ENCODE data around the gene RAB7A.

RAB7A gene

DNA sequence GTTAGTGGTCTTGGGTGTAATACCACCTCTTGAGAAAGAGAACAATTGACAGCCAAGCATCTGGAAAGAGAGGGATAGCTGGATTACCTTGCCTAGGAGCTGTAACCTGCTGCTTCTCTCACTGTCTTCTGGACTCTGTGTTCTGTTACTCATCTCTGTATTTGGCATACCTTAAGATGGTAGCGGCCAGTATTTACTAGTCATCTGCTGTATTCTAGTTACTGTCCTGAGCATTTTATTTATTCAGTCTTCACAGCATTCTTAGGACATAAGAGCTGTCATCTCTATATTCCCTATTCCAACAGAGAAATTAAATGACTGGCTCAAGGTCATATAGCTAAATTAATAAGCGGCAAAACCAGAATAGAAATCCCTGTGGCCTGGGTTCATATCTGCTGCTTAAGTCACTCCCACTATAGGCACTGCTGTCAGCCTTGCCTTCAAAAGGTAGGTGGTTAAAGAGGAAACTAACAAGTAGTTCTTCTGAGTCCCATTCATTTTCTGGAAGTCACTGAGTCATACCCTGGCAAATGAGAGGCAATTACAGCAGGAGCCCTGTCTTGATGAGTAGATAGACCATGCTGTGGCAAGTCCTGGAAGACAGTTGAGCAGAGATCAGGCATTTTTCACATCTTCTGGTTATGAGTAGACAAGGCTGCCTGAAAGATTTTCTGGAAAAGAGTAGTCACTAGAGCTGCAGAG is 68.2 kb downstream of the RAB7A start:
- no peaks in the 10 kb centered on the region for H3K27me3 ChIP-seq (ENCODE audit: insufficient read depth, poor library complexity, severe bottlenecking)
- H3K4me3 ChIP-seq (replicated peaks; ENCODE audit: insufficient read depth, low read length) = no peak overlapping the region
- H3K27ac ChIP-seq (replicated peaks) = peak overlapping the region; percentile 15
- TF ChIP-seq, protein P1, sequence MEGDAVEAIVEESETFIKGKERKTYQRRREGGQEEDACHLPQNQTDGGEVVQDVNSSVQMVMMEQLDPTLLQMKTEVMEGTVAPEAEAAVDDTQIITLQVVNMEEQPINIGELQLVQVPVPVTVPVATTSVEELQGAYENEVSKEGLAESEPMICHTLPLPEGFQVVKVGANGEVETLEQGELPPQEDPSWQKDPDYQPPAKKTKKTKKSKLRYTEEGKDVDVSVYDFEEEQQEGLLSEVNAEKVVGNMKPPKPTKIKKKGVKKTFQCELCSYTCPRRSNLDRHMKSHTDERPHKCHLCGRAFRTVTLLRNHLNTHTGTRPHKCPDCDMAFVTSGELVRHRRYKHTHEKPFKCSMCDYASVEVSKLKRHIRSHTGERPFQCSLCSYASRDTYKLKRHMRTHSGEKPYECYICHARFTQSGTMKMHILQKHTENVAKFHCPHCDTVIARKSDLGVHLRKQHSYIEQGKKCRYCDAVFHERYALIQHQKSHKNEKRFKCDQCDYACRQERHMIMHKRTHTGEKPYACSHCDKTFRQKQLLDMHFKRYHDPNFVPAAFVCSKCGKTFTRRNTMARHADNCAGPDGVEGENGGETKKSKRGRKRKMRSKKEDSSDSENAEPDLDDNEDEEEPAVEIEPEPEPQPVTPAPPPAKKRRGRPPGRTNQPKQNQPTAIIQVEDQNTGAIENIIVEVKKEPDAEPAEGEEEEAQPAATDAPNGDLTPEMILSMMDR (IDR thresholded peaks at IDR 0.05; ENCODE audit: insufficient read depth, low read length) = no peak
- TF ChIP-seq GABPA (IDR thresholded peaks at IDR 0.05; ENCODE audit: low read depth) (no peak), SPI1 (IDR thresholded peaks at IDR 0.05; ENCODE audit: borderline replicate concordance, low read depth) (no peak), POLR2AphosphoS5 (IDR thresholded peaks at IDR 0.05; ENCODE audit: low read depth) (no peak)
- TF ChIP-seq, protein P2, sequence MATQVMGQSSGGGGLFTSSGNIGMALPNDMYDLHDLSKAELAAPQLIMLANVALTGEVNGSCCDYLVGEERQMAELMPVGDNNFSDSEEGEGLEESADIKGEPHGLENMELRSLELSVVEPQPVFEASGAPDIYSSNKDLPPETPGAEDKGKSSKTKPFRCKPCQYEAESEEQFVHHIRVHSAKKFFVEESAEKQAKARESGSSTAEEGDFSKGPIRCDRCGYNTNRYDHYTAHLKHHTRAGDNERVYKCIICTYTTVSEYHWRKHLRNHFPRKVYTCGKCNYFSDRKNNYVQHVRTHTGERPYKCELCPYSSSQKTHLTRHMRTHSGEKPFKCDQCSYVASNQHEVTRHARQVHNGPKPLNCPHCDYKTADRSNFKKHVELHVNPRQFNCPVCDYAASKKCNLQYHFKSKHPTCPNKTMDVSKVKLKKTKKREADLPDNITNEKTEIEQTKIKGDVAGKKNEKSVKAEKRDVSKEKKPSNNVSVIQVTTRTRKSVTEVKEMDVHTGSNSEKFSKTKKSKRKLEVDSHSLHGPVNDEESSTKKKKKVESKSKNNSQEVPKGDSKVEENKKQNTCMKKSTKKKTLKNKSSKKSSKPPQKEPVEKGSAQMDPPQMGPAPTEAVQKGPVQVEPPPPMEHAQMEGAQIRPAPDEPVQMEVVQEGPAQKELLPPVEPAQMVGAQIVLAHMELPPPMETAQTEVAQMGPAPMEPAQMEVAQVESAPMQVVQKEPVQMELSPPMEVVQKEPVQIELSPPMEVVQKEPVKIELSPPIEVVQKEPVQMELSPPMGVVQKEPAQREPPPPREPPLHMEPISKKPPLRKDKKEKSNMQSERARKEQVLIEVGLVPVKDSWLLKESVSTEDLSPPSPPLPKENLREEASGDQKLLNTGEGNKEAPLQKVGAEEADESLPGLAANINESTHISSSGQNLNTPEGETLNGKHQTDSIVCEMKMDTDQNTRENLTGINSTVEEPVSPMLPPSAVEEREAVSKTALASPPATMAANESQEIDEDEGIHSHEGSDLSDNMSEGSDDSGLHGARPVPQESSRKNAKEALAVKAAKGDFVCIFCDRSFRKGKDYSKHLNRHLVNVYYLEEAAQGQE (IDR thresholded peaks at IDR 0.05; ENCODE audit: insufficient replicate concordance, low read depth) = no peak
- peak; percentile 28 to 56 for DNase-seq (ENCODE audit: low read depth in 1 of 2, low spot score in 1 of 2)

DNA sequence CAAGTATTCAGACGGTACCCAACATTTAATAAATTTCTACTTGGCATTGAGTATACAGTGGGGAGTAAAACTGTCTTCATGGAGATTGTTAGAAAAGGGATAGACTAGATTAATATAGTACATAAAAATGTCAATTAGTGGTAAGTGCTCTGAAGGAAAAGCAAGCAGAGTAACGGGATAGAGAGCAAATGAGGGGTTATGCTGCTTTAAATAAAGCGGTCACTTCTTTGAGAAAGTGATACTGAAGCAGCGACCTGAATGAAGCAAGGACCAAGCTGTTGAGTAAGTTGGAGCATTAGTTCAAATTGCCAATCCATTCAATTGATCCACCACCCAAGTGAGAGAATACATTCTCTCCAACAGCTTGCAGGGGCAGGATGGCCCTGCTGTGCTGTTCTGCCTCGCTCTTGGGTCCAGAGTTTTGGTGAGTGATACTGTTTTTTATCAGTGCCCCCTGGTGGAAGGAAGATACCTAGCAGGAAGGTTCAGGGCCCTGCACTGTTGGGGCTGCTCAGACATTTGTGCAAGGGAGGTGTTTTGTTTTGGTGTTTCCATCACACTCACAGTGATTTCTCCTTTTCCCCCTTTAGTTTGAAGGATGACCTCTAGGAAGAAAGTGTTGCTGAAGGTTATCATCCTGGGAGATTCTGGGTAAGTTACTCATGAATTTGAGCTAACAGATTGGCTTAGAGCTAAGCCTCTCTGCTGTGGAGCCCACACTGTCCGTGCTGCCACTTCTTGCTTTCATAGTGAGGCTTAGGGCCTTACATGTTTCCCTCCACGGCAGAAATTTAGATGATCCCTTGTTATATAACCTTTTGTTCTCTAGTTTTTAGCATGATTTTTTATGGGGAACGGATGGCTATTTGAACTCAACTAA is 69.0 kb downstream of the RAB7A start:
- TF ChIP-seq, protein P1 (IDR thresholded peaks at IDR 0.05; ENCODE audit: insufficient read depth, low read length) = peak; percentile 49
- TF ChIP-seq, protein P2 (IDR thresholded peaks at IDR 0.05; ENCODE audit: insufficient replicate concordance, low read depth) = no peak
- H3K27ac ChIP-seq (replicated peaks) = peak overlapping the region; percentile 16
- H3K27me3 ChIP-seq (ENCODE audit: insufficient read depth, poor library complexity, severe bottlenecking) = no peaks in the 10 kb centered on the region
- DNase-seq (ENCODE audit: low read depth in 1 of 2, low spot score in 1 of 2) = peak; percentile 47 to 75
- H3K4me3 ChIP-seq (replicated peaks; ENCODE audit: insufficient read depth, low read length) = no peak overlapping the region

DNA sequence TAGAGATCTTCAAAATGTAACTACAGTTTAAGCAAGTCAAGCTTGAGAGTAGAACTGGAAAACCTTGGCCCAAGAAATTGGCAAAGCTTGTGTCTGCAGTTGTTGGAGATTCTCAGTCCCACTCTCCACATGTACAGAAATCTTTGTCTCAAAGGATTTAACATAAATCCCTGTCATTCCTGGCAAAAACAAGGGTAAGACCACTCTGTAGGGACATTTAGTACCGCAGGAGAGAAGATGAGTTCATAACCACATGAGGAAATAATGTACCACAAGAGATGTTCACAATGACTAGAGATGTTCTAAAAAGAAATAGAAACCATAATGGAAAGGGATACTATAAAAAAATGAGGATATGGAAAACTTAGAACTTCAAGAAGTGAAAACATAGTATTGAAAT is 73.7 kb downstream of the RAB7A start:
- no peak overlapping the region for H3K4me3 ChIP-seq (replicated peaks; ENCODE audit: insufficient read depth, low read length)
- DNase-seq (ENCODE audit: low read depth in 1 of 2, low spot score in 1 of 2) = no peak
- peak overlapping the region; percentile 18; the same call in 1 of the 2 replicates for H3K27ac ChIP-seq (replicated peaks)
- TF ChIP-seq GABPA (IDR thresholded peaks at IDR 0.05; ENCODE audit: low read depth) (no peak), SPI1 (IDR thresholded peaks at IDR 0.05; ENCODE audit: borderline replicate concordance, low read depth) (no peak), POLR2AphosphoS5 (IDR thresholded peaks at IDR 0.05; ENCODE audit: low read depth) (no peak)
- TF ChIP-seq, protein P1 (IDR thresholded peaks at IDR 0.05; ENCODE audit: insufficient read depth, low read length) = no peak
- TF ChIP-seq, protein P2 (IDR thresholded peaks at IDR 0.05; ENCODE audit: insufficient replicate concordance, low read depth) = no peak
- no peaks in the 10 kb centered on the region for H3K27me3 ChIP-seq (ENCODE audit: insufficient read depth, poor library complexity, severe bottlenecking)
